Sigmoid colon (tissue), 7 donors: ENCODE results near the gene LY9. TPM values are rescaled to one million over a fixed set of nuclear protein-coding genes. Genes with fewer than 3 reads are reported as not detected.

Source experiments
- DNase-seq: peaks from one replicate; pipeline ENCODE4 v3.0.0-alpha.2; 2019
- H3K27ac ChIP-seq, 4 donors: fragments of 200-600 bp; sonication (generic); one replicate each; pipeline ENCODE4 v1.5.1; 2016 to 2019; ENCODE audit warnings: mild to moderate bottlenecking in 1 of 4
- H3K27me3 ChIP-seq, 3 donors: fragments of 200-600 bp; sonication (generic); one replicate each; pipeline ENCODE4 v1.5.1; 2019; ENCODE audit warnings: mild to moderate bottlenecking in 1 of 3
- H3K36me3 ChIP-seq, 4 donors: fragments of 200-600 bp; sonication (generic); one replicate each; pipeline ENCODE4 v1.5.1; 2016 to 2019
- H3K4me1 ChIP-seq, 4 donors: fragments of 200-600 bp; sonication (generic); one replicate each; pipeline ENCODE4 v1.5.1; 2017 to 2019
- H3K4me3 ChIP-seq, 4 donors: fragments of 200-600 bp; sonication (generic); one replicate each; pipeline ENCODE4 v1.5.1; 2017 to 2019; ENCODE audit warnings: mild to moderate bottlenecking in 2 of 4, moderate library complexity in 1 of 4
- H3K9me3 ChIP-seq, 4 donors: fragments of 200-600 bp in 3 of 4; sonication (generic) in 3 of 4; one replicate each; pipeline versions ENCODE4 v1.5.1 to v1.6.1; 2013 to 2019
- EP300 ChIP-seq, 4 donors: sonication (generic); formaldehyde crosslinking; IDR thresholded peaks; one replicate each; pipeline ENCODE4 v1.6.1; 2017; ENCODE audit warnings: antibody characterized with exemption in 4 of 4
- POLR2A ChIP-seq, 2 donors: fragments of 450-650 bp; IDR thresholded peaks; one replicate each; pipeline ENCODE4 v1.6.1; 2016; ENCODE audit warnings: antibody characterized with exemption in 2 of 2, mild to moderate bottlenecking in 2 of 2, moderate library complexity in 2 of 2
- POLR2AphosphoS5 ChIP-seq, 4 donors: sonication (generic); formaldehyde crosslinking; IDR thresholded peaks; one replicate each; pipeline ENCODE4 v1.6.1; 2017; ENCODE audit warnings: antibody characterized with exemption in 4 of 4
- WGBS, 2 donors: extraction: QIAGEN DNeasy Blood & Tissue Kit; methylation state at CpG; one replicate each; pipeline ENCODE4 v1.1.7; 2013; 5-methylcytosine and 5-hydroxymethylcytosine counted together
- intact Hi-C: fragments of 100-400 bp; cut with DNase I; formaldehyde crosslinking; loops from one replicate; pipeline ENCODE4 v1.15.1; 2023
- polyA plus RNA-seq, 3 donors: library from polyadenylated mRNA; stranded (reverse); fragments of 200-250 nt; gene quantifications; one replicate each; pipeline ENCODE4 v1.2.3, GENCODE V29; 2013
- total RNA-seq, 4 donors: library from RNA; depleted of rRNA; stranded (reverse); fragments of >200 nt; gene quantifications; one replicate each; pipeline ENCODE4 v1.1.0, GENCODE V29; 2016
- TF ChIP-seq, protein P1 (sequence below), 4 experiments: fragments of 450-650 bp in 3 of 4; fragments of 200-600 bp in 1 of 4; IDR thresholded peaks; one replicate each; pipeline ENCODE4 v1.5.1; 2016 to 2019; ENCODE audit warnings: antibody characterized with exemption in 4 of 4, mild to moderate bottlenecking in 3 of 4, moderate library complexity in 2 of 4
- donor health status: healthy with polysubstance abuse.
- donor health status: Bipolar disorder and iron deficiency.
- donor health status: healthy.

LY9 gene
- total and polyA plus RNA-seq, 7 donors: under 0.01 to 12.8 (median 0.23) TPM; not detected in 2

DNA sequence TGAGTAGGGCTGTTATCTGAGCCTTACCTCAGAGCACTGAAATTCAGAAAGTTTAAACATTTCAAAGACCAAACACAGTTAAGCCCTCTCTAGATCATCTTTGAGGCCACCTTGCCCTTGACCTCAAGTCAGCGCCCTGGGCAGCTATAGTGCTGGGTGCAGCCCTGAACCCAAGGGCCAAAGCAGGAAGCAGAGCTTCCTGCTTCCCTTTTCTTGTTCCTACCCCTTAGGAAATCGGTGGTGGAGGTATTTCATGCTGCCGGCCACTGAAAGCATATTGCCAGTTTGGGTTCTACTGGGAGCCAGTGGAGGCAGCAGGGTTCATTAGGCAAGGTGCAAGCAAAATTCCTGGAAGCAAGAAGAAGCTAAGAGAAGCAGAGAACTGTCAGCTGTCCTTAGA lies 40.6 kb downstream of the LY9 start:
- H3K27ac ChIP-seq: peak overlapping the region in 2 of 4 donors; percentile 17 to 40
- no peaks in the 10 kb centered on the region for H3K36me3 ChIP-seq
- H3K9me3 ChIP-seq: no peaks in the 10 kb centered on the region
- no peak overlapping the region for H3K4me3 ChIP-seq
- no peak for DNase-seq
- H3K27me3 ChIP-seq: no peaks in the 10 kb centered on the region
- TF ChIP-seq, protein P1, sequence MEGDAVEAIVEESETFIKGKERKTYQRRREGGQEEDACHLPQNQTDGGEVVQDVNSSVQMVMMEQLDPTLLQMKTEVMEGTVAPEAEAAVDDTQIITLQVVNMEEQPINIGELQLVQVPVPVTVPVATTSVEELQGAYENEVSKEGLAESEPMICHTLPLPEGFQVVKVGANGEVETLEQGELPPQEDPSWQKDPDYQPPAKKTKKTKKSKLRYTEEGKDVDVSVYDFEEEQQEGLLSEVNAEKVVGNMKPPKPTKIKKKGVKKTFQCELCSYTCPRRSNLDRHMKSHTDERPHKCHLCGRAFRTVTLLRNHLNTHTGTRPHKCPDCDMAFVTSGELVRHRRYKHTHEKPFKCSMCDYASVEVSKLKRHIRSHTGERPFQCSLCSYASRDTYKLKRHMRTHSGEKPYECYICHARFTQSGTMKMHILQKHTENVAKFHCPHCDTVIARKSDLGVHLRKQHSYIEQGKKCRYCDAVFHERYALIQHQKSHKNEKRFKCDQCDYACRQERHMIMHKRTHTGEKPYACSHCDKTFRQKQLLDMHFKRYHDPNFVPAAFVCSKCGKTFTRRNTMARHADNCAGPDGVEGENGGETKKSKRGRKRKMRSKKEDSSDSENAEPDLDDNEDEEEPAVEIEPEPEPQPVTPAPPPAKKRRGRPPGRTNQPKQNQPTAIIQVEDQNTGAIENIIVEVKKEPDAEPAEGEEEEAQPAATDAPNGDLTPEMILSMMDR (IDR thresholded peaks at IDR 0.05): no peak
- no peak for TF ChIP-seq POLR2AphosphoS5 (IDR thresholded peaks at IDR 0.05)
- 51 to 56% methylated on average over 3 of the region's 3 CpGs for WGBS, 2 donors
- H3K4me1 ChIP-seq: no peaks in the 10 kb centered on the region
- intact Hi-C loops: loop anchor here (5.0 to 10.0 kb wide), 2 partner anchors 116 to 258 kb away; partner anchors contain the start of genes ITLN2 and KLHDC9

DNA sequence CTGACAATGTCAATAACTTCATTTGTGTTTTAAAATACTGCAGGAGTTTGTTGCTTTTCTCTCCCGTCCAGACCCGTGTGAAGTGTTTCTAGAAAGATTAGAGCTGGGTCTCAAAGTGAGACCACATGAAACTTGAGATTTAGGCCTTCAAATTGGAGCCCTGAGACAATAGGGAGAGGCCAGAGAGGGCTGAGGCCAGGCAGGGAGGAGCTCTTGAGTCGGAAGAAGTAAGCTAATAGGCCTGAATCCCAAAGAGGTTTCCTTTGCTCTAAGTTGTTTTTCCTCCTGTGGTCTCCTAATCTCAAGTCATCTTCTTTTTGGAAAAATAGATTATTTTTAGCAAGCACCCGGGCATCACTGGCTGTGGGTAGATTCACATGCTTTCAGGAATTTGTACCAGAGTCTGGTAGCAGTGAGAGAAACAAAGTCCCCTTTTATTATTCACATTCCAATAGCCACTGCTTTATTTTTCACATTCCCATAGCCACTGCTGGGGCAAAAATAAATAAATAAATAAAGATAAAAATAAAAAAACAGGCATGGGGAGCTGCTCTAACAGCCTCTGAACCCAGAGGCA lies 41.1 kb downstream of the LY9 start:
- Histone ChIP-seq H3K27ac (peak overlapping the region in 2 of 4 donors; percentile 17 to 40), H3K9me3 (no peaks in the 10 kb centered on the region), H3K4me1 (peaks cover 0 to under 1% (median 0%) of the 10 kb centered on the region in 4 donors), H3K27me3 (no peaks in the 10 kb centered on the region), H3K36me3 (no peaks in the 10 kb centered on the region), H3K4me3 (no peak overlapping the region)
- TF ChIP-seq POLR2A (IDR thresholded peaks at IDR 0.05) (no peak), POLR2AphosphoS5 (IDR thresholded peaks at IDR 0.05) (no peak)
- TF ChIP-seq, protein P1 (IDR thresholded peaks at IDR 0.05): no peak
- intact Hi-C loops: loop anchor here (5.0 to 10.0 kb wide), 2 partner anchors 115 to 258 kb away; partner anchors contain the start of genes ITLN2 and KLHDC9
- no peak for DNase-seq
- WGBS, 2 donors: 60 to 82% methylated on average over 4 of the region's 4 CpGs

DNA sequence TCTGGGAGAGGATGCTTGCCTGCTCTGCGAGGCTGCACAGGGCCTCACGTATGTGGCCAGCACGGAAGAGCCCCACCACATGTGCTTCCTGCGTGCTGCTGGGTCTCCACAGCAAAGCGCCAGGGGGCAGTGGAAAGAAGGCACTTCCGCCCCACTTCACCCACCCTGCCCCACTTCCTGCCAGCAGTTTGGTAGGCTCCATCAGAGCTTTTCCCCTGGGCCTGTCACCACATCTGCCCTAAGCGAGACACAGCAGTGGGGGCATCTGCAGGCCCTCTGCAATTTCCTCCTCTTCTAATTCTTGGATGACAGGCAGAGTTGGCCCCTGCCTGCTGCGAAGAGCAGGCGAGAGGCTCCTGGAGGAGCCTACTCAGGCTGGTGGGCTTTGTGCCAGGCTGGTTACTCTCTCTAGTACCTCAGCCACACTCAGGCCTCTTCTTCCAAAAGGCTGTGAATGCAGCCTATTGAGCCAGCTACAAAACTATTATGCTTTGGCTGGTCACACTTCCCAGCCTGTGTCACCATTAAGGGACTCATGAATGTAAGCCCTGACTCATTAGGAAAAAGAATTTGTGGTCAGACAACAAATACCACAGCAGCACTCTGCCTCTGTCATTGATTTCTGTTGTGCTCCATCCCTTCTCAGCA lies 41.7 kb downstream of the LY9 start:
- no peak for DNase-seq
- WGBS, 2 donors: 40 to 84% methylated on average over 9 of the region's 9 CpGs
- H3K36me3 ChIP-seq: no peaks in the 10 kb centered on the region
- peak overlapping the region in 2 of 4 donors; percentile 10 to 50 for H3K27ac ChIP-seq
- H3K27me3 ChIP-seq: no peaks in the 10 kb centered on the region
- no peak overlapping the region for H3K4me3 ChIP-seq
- H3K9me3 ChIP-seq: no peaks in the 10 kb centered on the region
- TF ChIP-seq POLR2A (IDR thresholded peaks at IDR 0.05) (no peak), EP300 (IDR thresholded peaks at IDR 0.05) (no peak), POLR2AphosphoS5 (IDR thresholded peaks at IDR 0.05) (no peak)
- TF ChIP-seq, protein P1 (IDR thresholded peaks at IDR 0.05): no peak
- H3K4me1 ChIP-seq: peaks cover 0 to 6% (median 0%) of the 10 kb centered on the region in 4 donors
- intact Hi-C loops: loop anchor here (5.0 to 10.0 kb wide), 2 partner anchors 115 to 257 kb away; partner anchors contain the start of genes ITLN2 and KLHDC9

DNA sequence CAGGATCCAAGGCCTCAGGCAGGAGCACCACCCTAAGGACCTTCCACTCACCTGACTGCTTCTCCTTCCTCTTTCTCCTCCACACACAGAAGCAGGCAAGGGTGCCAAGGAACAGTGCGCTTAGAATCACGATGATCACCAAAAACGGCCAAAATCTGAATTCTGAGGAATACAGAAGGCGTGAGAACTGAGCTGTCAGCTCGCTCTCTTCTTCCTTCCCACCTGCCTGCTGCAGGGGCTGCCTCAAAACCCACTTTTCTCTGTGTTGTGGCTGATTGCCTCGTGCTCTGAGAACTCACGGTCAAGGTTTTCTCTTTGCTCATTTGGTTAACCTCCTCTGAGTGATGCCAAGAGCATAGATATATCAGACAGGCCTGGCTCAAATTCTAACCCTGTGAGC lies 42.9 kb downstream of the LY9 start:
- no peak for DNase-seq
- WGBS, 2 donors: 63 to 80% methylated on average over 7 of the region's 7 CpGs
- no peaks in the 10 kb centered on the region for H3K27me3 ChIP-seq
- no peak overlapping the region for H3K4me3 ChIP-seq
- no peaks in the 10 kb centered on the region for H3K9me3 ChIP-seq
- no peak overlapping the region for H3K27ac ChIP-seq
- intact Hi-C loops: loop anchor here (5.0 to 10.0 kb wide), 2 partner anchors 113 to 256 kb away; partner anchors contain the start of genes ITLN2 and KLHDC9
- H3K36me3 ChIP-seq: no peaks in the 10 kb centered on the region
- TF ChIP-seq POLR2A (IDR thresholded peaks at IDR 0.05): no peak
- no peak for TF ChIP-seq POLR2AphosphoS5 (IDR thresholded peaks at IDR 0.05)
- TF ChIP-seq EP300 (IDR thresholded peaks at IDR 0.05): no peak
- TF ChIP-seq, protein P1 (IDR thresholded peaks at IDR 0.05): no peak
- H3K4me1 ChIP-seq: peaks cover 0 to 17% (median 5%) of the 10 kb centered on the region in 4 donors
